Measurements from ENCODE around the gene CRYBB1.

DNA sequence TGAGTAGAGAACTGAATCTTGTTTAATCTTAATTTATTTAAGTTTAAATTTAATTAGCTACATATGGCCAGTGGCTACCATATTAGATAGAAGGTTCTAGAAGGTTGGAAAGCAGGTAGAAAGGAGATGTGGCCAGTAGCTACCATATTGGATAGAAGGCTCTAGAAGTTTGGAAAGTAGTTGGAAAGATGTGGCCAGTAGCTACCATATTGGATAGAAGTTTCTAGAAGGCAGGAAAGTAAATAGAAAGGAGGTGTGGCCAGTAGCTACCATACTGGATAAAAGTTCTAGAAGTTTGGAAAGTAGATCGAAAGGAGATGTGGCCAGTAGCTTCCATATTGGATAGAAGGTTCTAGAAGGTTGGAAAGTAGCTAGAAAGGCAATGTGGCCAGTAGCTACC, 6.2 kb upstream of the CRYBB1 start:
- TF ChIP-seq POLR2A (IDR thresholded peaks at IDR 0.05) (no peak), POLR2AphosphoS5 (IDR thresholded peaks at IDR 0.05) (no peak)
- TF ChIP-seq, protein P1, sequence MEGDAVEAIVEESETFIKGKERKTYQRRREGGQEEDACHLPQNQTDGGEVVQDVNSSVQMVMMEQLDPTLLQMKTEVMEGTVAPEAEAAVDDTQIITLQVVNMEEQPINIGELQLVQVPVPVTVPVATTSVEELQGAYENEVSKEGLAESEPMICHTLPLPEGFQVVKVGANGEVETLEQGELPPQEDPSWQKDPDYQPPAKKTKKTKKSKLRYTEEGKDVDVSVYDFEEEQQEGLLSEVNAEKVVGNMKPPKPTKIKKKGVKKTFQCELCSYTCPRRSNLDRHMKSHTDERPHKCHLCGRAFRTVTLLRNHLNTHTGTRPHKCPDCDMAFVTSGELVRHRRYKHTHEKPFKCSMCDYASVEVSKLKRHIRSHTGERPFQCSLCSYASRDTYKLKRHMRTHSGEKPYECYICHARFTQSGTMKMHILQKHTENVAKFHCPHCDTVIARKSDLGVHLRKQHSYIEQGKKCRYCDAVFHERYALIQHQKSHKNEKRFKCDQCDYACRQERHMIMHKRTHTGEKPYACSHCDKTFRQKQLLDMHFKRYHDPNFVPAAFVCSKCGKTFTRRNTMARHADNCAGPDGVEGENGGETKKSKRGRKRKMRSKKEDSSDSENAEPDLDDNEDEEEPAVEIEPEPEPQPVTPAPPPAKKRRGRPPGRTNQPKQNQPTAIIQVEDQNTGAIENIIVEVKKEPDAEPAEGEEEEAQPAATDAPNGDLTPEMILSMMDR (IDR thresholded peaks at IDR 0.05) = no peak
